ENCODE data around the gene AFDN.

DNA sequence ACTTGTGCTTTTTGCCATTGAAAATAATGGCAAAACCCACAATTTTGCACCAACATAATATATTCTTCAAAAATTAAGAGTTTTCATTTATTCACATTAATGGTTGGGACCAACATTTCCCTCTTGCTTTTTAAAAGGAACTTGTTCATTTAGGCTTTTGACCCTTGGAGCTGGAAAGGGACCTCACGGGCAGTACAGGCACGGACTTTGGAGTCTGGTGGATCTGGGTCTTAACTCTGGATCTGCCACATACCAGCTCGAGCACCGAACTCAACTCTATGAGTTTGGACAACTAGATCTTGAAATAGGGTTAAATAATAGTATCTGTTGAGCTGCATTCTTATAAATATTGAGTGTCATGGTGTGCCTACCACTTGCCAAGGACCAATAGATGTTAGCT lies 37.2 kb downstream of the AFDN start:
- TF ChIP-seq, protein P1, sequence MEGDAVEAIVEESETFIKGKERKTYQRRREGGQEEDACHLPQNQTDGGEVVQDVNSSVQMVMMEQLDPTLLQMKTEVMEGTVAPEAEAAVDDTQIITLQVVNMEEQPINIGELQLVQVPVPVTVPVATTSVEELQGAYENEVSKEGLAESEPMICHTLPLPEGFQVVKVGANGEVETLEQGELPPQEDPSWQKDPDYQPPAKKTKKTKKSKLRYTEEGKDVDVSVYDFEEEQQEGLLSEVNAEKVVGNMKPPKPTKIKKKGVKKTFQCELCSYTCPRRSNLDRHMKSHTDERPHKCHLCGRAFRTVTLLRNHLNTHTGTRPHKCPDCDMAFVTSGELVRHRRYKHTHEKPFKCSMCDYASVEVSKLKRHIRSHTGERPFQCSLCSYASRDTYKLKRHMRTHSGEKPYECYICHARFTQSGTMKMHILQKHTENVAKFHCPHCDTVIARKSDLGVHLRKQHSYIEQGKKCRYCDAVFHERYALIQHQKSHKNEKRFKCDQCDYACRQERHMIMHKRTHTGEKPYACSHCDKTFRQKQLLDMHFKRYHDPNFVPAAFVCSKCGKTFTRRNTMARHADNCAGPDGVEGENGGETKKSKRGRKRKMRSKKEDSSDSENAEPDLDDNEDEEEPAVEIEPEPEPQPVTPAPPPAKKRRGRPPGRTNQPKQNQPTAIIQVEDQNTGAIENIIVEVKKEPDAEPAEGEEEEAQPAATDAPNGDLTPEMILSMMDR (IDR thresholded peaks at IDR 0.05): no peak
- no peak for TF ChIP-seq POLR2AphosphoS5 (IDR thresholded peaks at IDR 0.05)

Data from suprapubic skin (tissue), 3 donors.